Measurements from ENCODE around the gene DST. TPM values are rescaled to one million over a fixed set of nuclear protein-coding genes. Genes with fewer than 3 reads are reported as not detected.

Gene DST
- total and polyA plus RNA-seq, 8 donors, result 42.4 to 149 (median 72.4) TPM

GRCh38 chr6:56659721-56660380, 17.2 kb upstream of the DST start:
- ATAC-seq (peak in 2 of 4 donors; percentile 36 to 40), FAIRE-seq (no peak), DNase-seq (no peak)
- 77 to 78% methylated on average over 2 of the region's 2 CpGs for WGBS, 2 donors
- H3K36me3 ChIP-seq, result no peaks in the 10 kb centered on the region
- no peaks in the 10 kb centered on the region for H3K9me3 ChIP-seq
- no peak overlapping the region for H3K27ac ChIP-seq
- H3K4me1 ChIP-seq, result peaks cover 0 to 3% (median 0%) of the 10 kb centered on the region in 3 donors
- intact Hi-C loops (cut with DNase I), result no loop called here
- H3K4me3 ChIP-seq, result no peak overlapping the region
- TF ChIP-seq, protein P1, sequence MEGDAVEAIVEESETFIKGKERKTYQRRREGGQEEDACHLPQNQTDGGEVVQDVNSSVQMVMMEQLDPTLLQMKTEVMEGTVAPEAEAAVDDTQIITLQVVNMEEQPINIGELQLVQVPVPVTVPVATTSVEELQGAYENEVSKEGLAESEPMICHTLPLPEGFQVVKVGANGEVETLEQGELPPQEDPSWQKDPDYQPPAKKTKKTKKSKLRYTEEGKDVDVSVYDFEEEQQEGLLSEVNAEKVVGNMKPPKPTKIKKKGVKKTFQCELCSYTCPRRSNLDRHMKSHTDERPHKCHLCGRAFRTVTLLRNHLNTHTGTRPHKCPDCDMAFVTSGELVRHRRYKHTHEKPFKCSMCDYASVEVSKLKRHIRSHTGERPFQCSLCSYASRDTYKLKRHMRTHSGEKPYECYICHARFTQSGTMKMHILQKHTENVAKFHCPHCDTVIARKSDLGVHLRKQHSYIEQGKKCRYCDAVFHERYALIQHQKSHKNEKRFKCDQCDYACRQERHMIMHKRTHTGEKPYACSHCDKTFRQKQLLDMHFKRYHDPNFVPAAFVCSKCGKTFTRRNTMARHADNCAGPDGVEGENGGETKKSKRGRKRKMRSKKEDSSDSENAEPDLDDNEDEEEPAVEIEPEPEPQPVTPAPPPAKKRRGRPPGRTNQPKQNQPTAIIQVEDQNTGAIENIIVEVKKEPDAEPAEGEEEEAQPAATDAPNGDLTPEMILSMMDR (IDR thresholded peaks at IDR 0.05), result no peak
- H3K27me3 ChIP-seq, result no peaks in the 10 kb centered on the region

- no peak for FAIRE-seq
- H3K27ac ChIP-seq, result no peak overlapping the region
- no peak for DNase-seq
- H3K9me3 ChIP-seq, result no peaks in the 10 kb centered on the region
- no peaks in the 10 kb centered on the region for H3K27me3 ChIP-seq
- H3K4me1 ChIP-seq, result peaks cover 0 to 9% (median 0%) of the 10 kb centered on the region in 3 donors
- ATAC-seq, result no peak
- H3K36me3 ChIP-seq, result no peaks in the 10 kb centered on the region
- TF ChIP-seq, protein P1 (IDR thresholded peaks at IDR 0.05), result no peak
- intact Hi-C loops (cut with DNase I), result no loop called here
- no peak overlapping the region for H3K4me3 ChIP-seq
- WGBS, 2 donors, result 83 to 86% methylated on average over 5 of the region's 5 CpGs
Measured at GRCh38 chr6:56658326-56658725, 15.6 kb upstream of the DST start.

DNA sequence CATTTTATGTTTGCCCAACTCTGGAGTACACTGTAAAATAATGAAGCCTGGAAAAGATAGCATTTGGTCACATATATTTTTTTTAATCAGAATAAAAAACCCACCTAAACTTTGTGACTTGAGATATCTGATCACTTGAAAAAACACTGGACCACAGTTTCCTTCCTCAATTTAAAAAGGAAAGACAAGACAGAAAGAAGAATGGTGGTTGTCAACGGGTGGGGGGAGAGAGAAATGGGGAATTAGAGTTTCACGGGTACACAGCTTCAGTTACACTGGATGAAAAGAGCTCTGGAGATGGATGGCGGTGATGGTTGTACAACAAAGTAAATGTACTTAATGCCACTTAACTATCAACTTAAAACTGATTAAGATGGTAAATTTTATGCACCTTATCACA, 14.7 kb upstream of the DST start:
- ATAC-seq, result no peak
- intact Hi-C loops (cut with DNase I), result no loop called here
- H3K27me3 ChIP-seq, result no peaks in the 10 kb centered on the region
- 77 to 90% methylated on average over 3 of the region's 3 CpGs for WGBS, 2 donors
- FAIRE-seq, result no peak
- H3K9me3 ChIP-seq, result no peaks in the 10 kb centered on the region
- DNase-seq, result no peak
- no peaks in the 10 kb centered on the region for H3K36me3 ChIP-seq
- TF ChIP-seq, protein P1 (IDR thresholded peaks at IDR 0.05), result no peak
- H3K4me1 ChIP-seq, result peaks cover 0 to 9% (median 0%) of the 10 kb centered on the region in 3 donors
- H3K27ac ChIP-seq, result no peak overlapping the region
- H3K4me3 ChIP-seq, result no peak overlapping the region

GRCh38 chr6:56656466-56656865, 13.8 kb upstream of the DST start:
- Histone ChIP-seq H3K36me3 (no peaks in the 10 kb centered on the region), H3K27me3 (no peaks in the 10 kb centered on the region), H3K4me3 (no peak overlapping the region), H3K9me3 (no peaks in the 10 kb centered on the region), H3K4me1 (peaks cover 0 to 9% (median 0%) of the 10 kb centered on the region in 3 donors), H3K27ac (no peak overlapping the region)
- TF ChIP-seq, protein P1 (IDR thresholded peaks at IDR 0.05), result no peak
- FAIRE-seq (no peak), DNase-seq (no peak), ATAC-seq (no peak)
- intact Hi-C loops (cut with DNase I), result no loop called here

DNA sequence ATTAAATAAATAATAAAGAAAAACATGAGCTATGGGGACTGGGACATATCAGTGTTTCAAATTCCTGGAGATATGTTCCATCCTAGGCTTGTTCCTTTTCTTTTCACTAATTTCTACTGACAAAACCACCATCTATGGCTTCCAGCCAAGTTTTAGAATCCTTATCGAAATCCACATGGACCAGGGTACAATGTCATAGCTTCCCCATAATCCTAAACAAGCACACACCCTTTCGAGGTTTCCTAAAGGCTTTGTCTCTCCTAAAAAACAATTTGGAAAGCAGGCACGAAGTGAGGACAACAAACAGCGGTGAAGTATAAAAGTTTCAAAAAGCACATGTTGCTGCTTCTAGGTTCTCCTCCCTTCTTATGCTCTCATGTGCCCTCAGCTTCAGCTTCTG, 13.3 kb upstream of the DST start:
- no peak overlapping the region for H3K4me3 ChIP-seq
- H3K36me3 ChIP-seq, result no peaks in the 10 kb centered on the region
- FAIRE-seq (no peak), ATAC-seq (no peak), DNase-seq (no peak)
- WGBS, 2 donors, result 51 to 65% methylated on average over 4 of the region's 4 CpGs
- TF ChIP-seq, protein P1 (IDR thresholded peaks at IDR 0.05), result no peak
- no peak overlapping the region for H3K27ac ChIP-seq
- H3K9me3 ChIP-seq, result no peaks in the 10 kb centered on the region
- H3K27me3 ChIP-seq, result no peaks in the 10 kb centered on the region
- peaks cover 0 to 9% (median 0%) of the 10 kb centered on the region in 3 donors for H3K4me1 ChIP-seq
- intact Hi-C loops (cut with DNase I), result no loop called here
